Osteocyte (in vitro differentiated cells): Measurements from ENCODE around the gene TMEM150A. TPM values are rescaled to one million over a fixed set of nuclear protein-coding genes. Genes with fewer than 3 reads are reported as not detected.
"Not testable (repeated sequence)": the region's sequence is repeated elsewhere in the genome, so short reads cannot be mapped to it uniquely, and the experiment has no call there.

ENCODE experiments used
- DNase-seq: peaks from one replicate; pipeline ENCODE4 v3.0.0; 2021; ENCODE audit warnings: mixed read lengths; ENCODE audit not compliant: unreplicated experiment; ENCODE audit errors: extremely low spot score
- H3K27ac Mint-ChIP-seq: one replicate; pipeline ENCODE4 v1.8.0; 2021; ENCODE audit warnings: mild to moderate bottlenecking, mixed read lengths; ENCODE audit not compliant: unreplicated experiment
- H3K27me3 Mint-ChIP-seq: one replicate; pipeline ENCODE4 v1.8.0; 2021; ENCODE audit warnings: mixed read lengths; ENCODE audit not compliant: unreplicated experiment
- H3K36me3 Mint-ChIP-seq: one replicate; pipeline ENCODE4 v1.8.0; 2021; ENCODE audit warnings: mixed read lengths; ENCODE audit not compliant: unreplicated experiment
- H3K4me1 Mint-ChIP-seq: one replicate; pipeline ENCODE4 v1.8.0; 2021; ENCODE audit warnings: mixed read lengths; ENCODE audit not compliant: unreplicated experiment
- H3K4me3 Mint-ChIP-seq: one replicate; pipeline ENCODE4 v1.8.0; 2021; ENCODE audit warnings: mild to moderate bottlenecking, moderate library complexity, mixed read lengths; ENCODE audit not compliant: unreplicated experiment
- H3K9me3 Mint-ChIP-seq: one replicate; pipeline ENCODE4 v1.8.0; 2021; ENCODE audit warnings: mixed read lengths; ENCODE audit not compliant: unreplicated experiment
- total RNA-seq: library from RNA; stranded (reverse); gene quantifications from 2 replicates; pipeline ENCODE4 v1.2.1, GENCODE V29; 2021
- TF ChIP-seq, protein P1 (sequence below): fragments of 200-600 bp; sonication (generic); IDR thresholded peaks from 2 replicates; pipeline ENCODE4 v1.5.0; 2021; ENCODE audit warnings: antibody characterized with exemption, mild to moderate bottlenecking, moderate library complexity

Gene TMEM150A
- total RNA-seq, 1 donor from 2014 or later, result 18.2 TPM

GRCh38 chr2:85593023-85593422 is 9.5 kb downstream of the TMEM150A start:
- Mint-ChIP-seq H3K4me1 (peaks cover 69% of the 10 kb centered on the region), H3K27me3 (no peaks in the 10 kb centered on the region), H3K36me3 (peaks cover 2% of the 10 kb centered on the region), H3K4me3 (no peak overlapping the region), H3K27ac (no peak overlapping the region), H3K9me3 (no peaks in the 10 kb centered on the region)
- TF ChIP-seq, protein P1, sequence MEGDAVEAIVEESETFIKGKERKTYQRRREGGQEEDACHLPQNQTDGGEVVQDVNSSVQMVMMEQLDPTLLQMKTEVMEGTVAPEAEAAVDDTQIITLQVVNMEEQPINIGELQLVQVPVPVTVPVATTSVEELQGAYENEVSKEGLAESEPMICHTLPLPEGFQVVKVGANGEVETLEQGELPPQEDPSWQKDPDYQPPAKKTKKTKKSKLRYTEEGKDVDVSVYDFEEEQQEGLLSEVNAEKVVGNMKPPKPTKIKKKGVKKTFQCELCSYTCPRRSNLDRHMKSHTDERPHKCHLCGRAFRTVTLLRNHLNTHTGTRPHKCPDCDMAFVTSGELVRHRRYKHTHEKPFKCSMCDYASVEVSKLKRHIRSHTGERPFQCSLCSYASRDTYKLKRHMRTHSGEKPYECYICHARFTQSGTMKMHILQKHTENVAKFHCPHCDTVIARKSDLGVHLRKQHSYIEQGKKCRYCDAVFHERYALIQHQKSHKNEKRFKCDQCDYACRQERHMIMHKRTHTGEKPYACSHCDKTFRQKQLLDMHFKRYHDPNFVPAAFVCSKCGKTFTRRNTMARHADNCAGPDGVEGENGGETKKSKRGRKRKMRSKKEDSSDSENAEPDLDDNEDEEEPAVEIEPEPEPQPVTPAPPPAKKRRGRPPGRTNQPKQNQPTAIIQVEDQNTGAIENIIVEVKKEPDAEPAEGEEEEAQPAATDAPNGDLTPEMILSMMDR, result no peak
- DNase-seq, result no peak

DNA sequence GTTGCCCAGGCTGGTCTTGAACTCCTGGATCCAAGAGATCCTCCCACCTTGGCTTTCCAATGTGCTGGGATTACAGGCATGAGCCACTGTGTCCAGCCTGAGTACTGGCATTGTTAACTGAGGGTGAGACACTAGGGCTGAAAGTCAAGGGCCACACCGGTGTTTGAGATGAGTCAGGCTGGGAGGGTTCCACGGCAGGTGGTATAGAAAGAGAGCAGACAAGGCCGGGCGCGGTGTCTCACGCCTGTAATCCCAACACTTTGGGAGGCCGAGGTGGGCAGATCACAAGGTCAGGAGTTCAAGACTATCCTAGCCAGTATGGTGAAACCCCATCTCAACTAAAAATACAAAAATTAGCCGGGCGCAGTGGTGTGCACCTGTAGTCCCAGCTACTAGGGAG is 10.2 kb downstream of the TMEM150A start:
- peaks cover 73% of the 10 kb centered on the region for H3K4me1 Mint-ChIP-seq
- not testable (repeated sequence) for H3K36me3 Mint-ChIP-seq, H3K4me3 Mint-ChIP-seq, H3K27ac Mint-ChIP-seq, DNase-seq, H3K27me3 Mint-ChIP-seq, H3K9me3 Mint-ChIP-seq

- Mint-ChIP-seq H3K27ac (no peak overlapping the region), H3K36me3 (no peaks in the 10 kb centered on the region), H3K27me3 (no peaks in the 10 kb centered on the region), H3K4me1 (peaks cover 67% of the 10 kb centered on the region), H3K4me3 (no peak overlapping the region), H3K9me3 (no peaks in the 10 kb centered on the region)
- DNase-seq, result no peak
- TF ChIP-seq, protein P1, result no peak
These were observed 10.9 kb downstream of the TMEM150A start for GRCh38 chr2:85591563-85591962.

DNA sequence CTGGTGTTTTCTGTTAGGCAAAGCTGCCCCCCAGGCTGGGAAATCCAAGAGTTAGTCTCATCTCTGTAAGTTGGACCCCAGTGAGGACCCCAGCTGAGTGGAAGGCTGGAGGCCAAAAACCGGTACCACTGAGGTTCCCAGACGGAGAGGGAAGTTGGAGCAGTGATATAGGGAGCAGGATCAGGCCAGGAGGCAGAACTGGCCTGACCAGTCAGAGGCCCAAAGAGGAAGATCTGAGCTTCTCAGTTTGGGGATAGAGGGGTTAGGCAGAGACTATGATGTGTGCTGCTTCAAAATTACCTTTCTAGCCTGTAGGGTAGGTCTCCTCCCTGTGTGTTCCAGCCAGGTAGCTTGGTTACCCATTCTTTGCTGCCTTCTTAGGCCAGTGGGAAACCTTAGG is 11.5 kb downstream of the TMEM150A start:
- TF ChIP-seq, protein P1, result no peak
- peaks cover 62% of the 10 kb centered on the region for H3K4me1 Mint-ChIP-seq
- peak overlapping the region; percentile 89 for H3K27ac Mint-ChIP-seq
- no peaks in the 10 kb centered on the region for H3K27me3 Mint-ChIP-seq
- no peaks in the 10 kb centered on the region for H3K9me3 Mint-ChIP-seq
- H3K4me3 Mint-ChIP-seq, result no peak overlapping the region
- DNase-seq, result no peak
- H3K36me3 Mint-ChIP-seq, result no peaks in the 10 kb centered on the region

DNA sequence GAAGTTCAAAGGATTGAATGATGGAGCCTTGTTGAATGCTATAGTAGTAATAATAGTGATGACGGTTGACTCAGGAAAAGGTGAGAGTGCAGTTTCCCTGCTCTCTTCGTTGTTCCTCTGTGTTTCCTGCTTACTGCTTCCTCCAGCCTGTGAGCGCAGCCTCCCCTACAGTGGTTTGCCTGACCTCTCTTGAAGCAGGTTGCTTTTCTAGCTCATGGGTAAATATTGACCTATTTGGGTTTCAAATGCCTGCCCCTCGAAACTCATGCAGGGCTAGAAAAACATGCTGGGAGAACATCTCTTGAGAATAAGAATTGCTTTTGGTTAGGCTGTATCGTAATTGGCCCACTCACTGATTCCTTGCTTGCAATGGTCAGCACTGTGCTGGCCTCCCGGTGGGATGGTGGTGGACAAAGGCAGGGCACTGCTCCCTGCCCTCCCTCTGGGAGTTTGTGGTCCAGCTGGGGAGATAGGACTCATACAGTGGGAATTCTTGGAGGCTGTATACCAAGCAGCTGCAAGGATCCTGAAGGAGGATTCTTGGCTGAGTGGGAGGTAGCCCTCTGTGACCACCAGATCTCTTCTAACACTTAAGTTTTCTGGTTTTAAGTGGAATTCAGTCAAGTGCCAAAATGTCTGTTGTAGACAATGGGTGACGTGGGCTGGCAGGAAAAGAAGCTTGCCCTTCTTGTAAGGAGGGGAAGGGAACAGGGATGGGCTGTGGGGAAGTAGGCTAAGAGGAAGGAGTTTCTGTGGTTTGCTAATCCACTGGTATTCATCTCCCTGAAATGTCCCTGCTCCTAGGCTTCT is 12.3 kb downstream of the TMEM150A start:
- TF ChIP-seq, protein P1, result no peak
- DNase-seq, result no peak
- no peak overlapping the region for H3K4me3 Mint-ChIP-seq
- H3K27ac Mint-ChIP-seq, result peak overlapping the region; percentile 89
- no peaks in the 10 kb centered on the region for H3K36me3 Mint-ChIP-seq
- no peaks in the 10 kb centered on the region for H3K27me3 Mint-ChIP-seq
- peaks cover 64% of the 10 kb centered on the region for H3K4me1 Mint-ChIP-seq
- H3K9me3 Mint-ChIP-seq, result no peaks in the 10 kb centered on the region
